HepG2 (cell line): ENCODE measurements around the gene PARP6. TPM values are rescaled to one million over a fixed set of nuclear protein-coding genes. Genes with fewer than 3 reads are reported as not detected.

Source experiments
- ELF3 ChIP-seq: IDR thresholded peaks from 2 replicates; pipeline ENCODE4 v1.6.1; 2016; ENCODE audit warnings: missing genetic modification reagents, missing compliant biosample characterization
- ESRRA ChIP-seq: sonication (generic); formaldehyde crosslinking; IDR thresholded peaks from 2 replicates; pipeline ENCODE4 v1.5.1; 2020; ENCODE audit warnings: mild to moderate bottlenecking, low read depth, missing genetic modification reagents
- HMGA1 ChIP-seq: sonication (generic); formaldehyde crosslinking; conservative IDR thresholded peaks from 2 replicates; pipeline ENCODE4 v1.4.0; 2020; ENCODE audit warnings: missing genetic modification reagents
- IKZF4 ChIP-seq: sonication (generic); formaldehyde crosslinking; IDR thresholded peaks from 2 replicates; pipeline ENCODE4 v1.5.1; 2020; ENCODE audit warnings: borderline replicate concordance, mild to moderate bottlenecking, low read depth, missing genetic modification reagents; ENCODE audit errors: not compliant biosample characterization
- SOX13 ChIP-seq, 3 experiments: fragments of 450-650 bp in 1 of 3; sonication (generic) in 1 of 3; formaldehyde crosslinking in 1 of 3; IDR thresholded peaks in 2 of 3; conservative IDR thresholded peaks in 1 of 3; 2 replicates each; pipeline versions ENCODE4 v1.5.0 to v1.6.1; 2016 to 2020; ENCODE audit warnings: antibody characterized with exemption in 1 of 3, mild to moderate bottlenecking in 1 of 3, missing compliant biosample characterization in 1 of 3, missing genetic modification reagents in 1 of 3, moderate library complexity in 1 of 3
- TCF7 ChIP-seq: sonication (generic); IDR thresholded peaks from 2 replicates; pipeline ENCODE4 v1.6.1; 2016; ENCODE audit warnings: antibody characterized with exemption, low read depth
- ZGPAT ChIP-seq: IDR thresholded peaks from 2 replicates; pipeline ENCODE4 v1.6.1; 2016; ENCODE audit warnings: mild to moderate bottlenecking
- ZHX1 ChIP-seq: sonication (generic); formaldehyde crosslinking; IDR thresholded peaks from 2 replicates; pipeline ENCODE4 v1.8.1; 2022; ENCODE audit warnings: low read depth, mild to moderate bottlenecking, missing genetic modification reagents
- ZHX2 ChIP-seq, 2 experiments: sonication (generic) in 1 of 2; formaldehyde crosslinking in 1 of 2; IDR thresholded peaks; 2 replicates each; pipeline versions ENCODE4 v1.6.1 to v1.9.0; 2014 to 2022; ENCODE audit warnings: antibody characterized with exemption in 1 of 2, borderline replicate concordance in 1 of 2, inconsistent platforms in 1 of 2, low read depth in 1 of 2, missing genetic modification reagents in 1 of 2
- ZKSCAN1 ChIP-seq: fragments of 150-350 bp; IDR thresholded peaks from 2 replicates; pipeline ENCODE4 v1.6.1; 2014; ENCODE audit warnings: low read length
- ZNF484 ChIP-seq: sonication (generic); formaldehyde crosslinking; IDR thresholded peaks from 2 replicates; pipeline ENCODE4 v1.5.1; 2020; ENCODE audit warnings: mild to moderate bottlenecking, low read depth, missing genetic modification reagents, borderline replicate concordance
- ZNF503 ChIP-seq: sonication (generic); formaldehyde crosslinking; IDR thresholded peaks from 2 replicates; pipeline ENCODE4 v1.4.0; 2020; ENCODE audit warnings: missing genetic modification reagents
- ZNF878 ChIP-seq: sonication (generic); formaldehyde crosslinking; IDR thresholded peaks from 2 replicates; pipeline ENCODE4 v1.8.1; 2023; ENCODE audit warnings: mild to moderate bottlenecking, missing genetic modification reagents, moderate library complexity
- ZZZ3 ChIP-seq: sonication (generic); formaldehyde crosslinking; IDR thresholded peaks from 2 replicates; pipeline ENCODE4 v1.4.0; 2020; ENCODE audit warnings: missing genetic modification reagents, mild to moderate bottlenecking, borderline replicate concordance
- polyA plus RNA-seq, 8 experiments: library from polyadenylated mRNA; depleted of rRNA in 3 of 8; stranded (reverse) in 7 of 8; unstranded in 1 of 8; fragments of >200 nt; fragmentation: Illumina TruSeq in 4 of 8; extraction: Trizol in 4 of 8; gene quantifications; 2 replicates each; pipeline versions ENCODE4 v1.2.1 to v1.2.3, GENCODE V29; 2011 to 2016; ENCODE audit warnings: low read depth in 4 of 8, missing spikeins in 1 of 8, mixed read lengths in 1 of 8; ENCODE audit not compliant: insufficient read depth in 1 of 8
- total RNA-seq, 5 experiments: library from RNA; depleted of rRNA; stranded (reverse); fragments of >200 nt; fragmentation: Illumina TruSeq; extraction: Trizol; gene quantifications; 2 replicates each; pipeline ENCODE4 v1.2.3, GENCODE V29; 2016; ENCODE audit warnings: low read depth in 1 of 5

The PARP6 gene
- total and polyA plus RNA-seq, 2 of the 13 experiments (the other 11 are each of a cell fraction or from before 2014, with no cell fraction given): 0.22 to 0.87 TPM

GRCh38 chr15:72231833-72232478 is 40.4 kb downstream of the PARP6 start (continued):
- TF ChIP-seq ZHX1 (CRISPR knock-in tag) (no peak), ZKSCAN1 (no peak), ZHX2 (IDR thresholded peaks at IDR 0.05; ENCODE audit: low read depth) (no peak), ZHX2 (CRISPR knock-in tag; IDR thresholded peaks at IDR 0.05; ENCODE audit: borderline replicate concordance) (no peak), ZGPAT (CRISPR knock-in tag) (no peak), ELF3 (peak; percentile 51), ZNF503 (CRISPR knock-in tag) (no peak), ESRRA (CRISPR knock-in tag) (no peak), ZNF878 (CRISPR knock-in tag) (no peak), SOX13 (IDR thresholded peaks at IDR 0.05) (no peak), SOX13 (CRISPR knock-in tag; conservative IDR thresholded peaks at IDR 0.05 in 1 of 2, IDR thresholded peaks at IDR 0.05 in 1 of 2) (peak in 1 of 2 experiments; percentile 14; a peak in 1 of 4 replicates), IKZF4 (no peak), TCF7 (peak; percentile 37; the same call in 1 of the 2 replicates), HMGA1 (CRISPR knock-in tag) (no peak), ZZZ3 (no peak), ZNF484 (CRISPR knock-in tag) (0 out of 2 replicates have a peak, but pooled peaks have one; percentile 22)
